Esophagus (tissue), 2 donors: ENCODE results near the gene FAM222A. TPM values are rescaled to one million over a fixed set of nuclear protein-coding genes. Genes with fewer than 3 reads are reported as not detected.

Experiments used
- H3K27ac ChIP-seq, 2 donors: one replicate each; pipeline ENCODE4 v1.5.1; 2013; ENCODE audit warnings: low read depth in 2 of 2, mild to moderate bottlenecking in 2 of 2, inconsistent platforms in 1 of 2, low read length in 1 of 2, moderate library complexity in 1 of 2
- H3K27me3 ChIP-seq, 2 donors: one replicate each; pipeline ENCODE4 v1.6.1; 2013; ENCODE audit warnings: low read length in 2 of 2, control low read depth in 1 of 2, mild to moderate bottlenecking in 1 of 2; ENCODE audit not compliant: insufficient read depth in 2 of 2, control insufficient read depth in 1 of 2
- H3K36me3 ChIP-seq, 2 donors: one replicate each; pipeline ENCODE4 v1.6.1; 2013; ENCODE audit warnings: low read length in 1 of 2; ENCODE audit not compliant: control insufficient read depth in 2 of 2, insufficient read depth in 2 of 2
- H3K4me1 ChIP-seq, 2 donors: one replicate each; pipeline ENCODE4 v1.6.1; 2013; ENCODE audit warnings: low read length in 1 of 2; ENCODE audit not compliant: control insufficient read depth in 2 of 2, insufficient read depth in 2 of 2
- H3K4me3 ChIP-seq, 2 donors: one replicate each; pipeline ENCODE4 v1.5.1; 2013; ENCODE audit warnings: low read length in 2 of 2, mild to moderate bottlenecking in 2 of 2, low read depth in 1 of 2, moderate library complexity in 1 of 2
- H3K9me3 ChIP-seq, 2 donors: one replicate each; pipeline ENCODE4 v1.6.1; 2013; ENCODE audit warnings: mild to moderate bottlenecking in 2 of 2, low read depth in 1 of 2, low read length in 1 of 2, moderate library complexity in 1 of 2; ENCODE audit not compliant: control insufficient read depth in 2 of 2, insufficient read depth in 1 of 2
- WGBS, 2 donors: extraction: QIAGEN DNeasy Blood & Tissue Kit; methylation state at CpG; one replicate each; pipeline ENCODE4 v1.1.7; 2013; 5-methylcytosine and 5-hydroxymethylcytosine counted together
- polyA plus RNA-seq, 2 donors: library from polyadenylated mRNA; stranded (reverse); fragments of 200-250 nt; gene quantifications; one replicate each; pipeline ENCODE4 v1.2.3, GENCODE V29; 2013
- donor health status: healthy with polysubstance abuse.
- donor health status: Bipolar disorder and iron deficiency.

The FAM222A gene
- polyA plus RNA-seq, 2 donors: 3.2 to 3.9 TPM

- WGBS, 2 donors: 94 to 95% methylated on average over 38 of the region's 38 CpGs
- Histone ChIP-seq H3K27me3 (no peaks in the 10 kb centered on the region), H3K9me3 (no peaks in the 10 kb centered on the region), H3K27ac (no peak overlapping the region), H3K4me3 (no peak overlapping the region), H3K36me3 (no peaks in the 10 kb centered on the region), H3K4me1 (peaks cover 0 to 2% of the 10 kb centered on the region in 2 donors)
Observed at GRCh38 chr12:109768901-109769670, 55.5 kb downstream of the FAM222A start.

- WGBS, 2 donors: 77 to 78% methylated on average over 16 of the region's 16 CpGs
- Histone ChIP-seq H3K4me3 (no peak overlapping the region), H3K27ac (no peak overlapping the region), H3K27me3 (no peaks in the 10 kb centered on the region), H3K36me3 (no peaks in the 10 kb centered on the region), H3K4me1 (peaks cover 0 to 2% of the 10 kb centered on the region in 2 donors), H3K9me3 (no peaks in the 10 kb centered on the region)
Observed at GRCh38 chr12:109770104-109770860, 56.7 kb downstream of the FAM222A start.

- H3K27me3 ChIP-seq: no peaks in the 10 kb centered on the region
- no peaks in the 10 kb centered on the region for H3K9me3 ChIP-seq
- H3K4me3 ChIP-seq: no peak overlapping the region
- H3K36me3 ChIP-seq: no peaks in the 10 kb centered on the region
- H3K27ac ChIP-seq: no peak overlapping the region
- peaks cover 0 to 2% of the 10 kb centered on the region in 2 donors for H3K4me1 ChIP-seq
- WGBS, 2 donors: 84 to 86% methylated on average over 17 of the region's 17 CpGs
Observed at GRCh38 chr12:109770861-109771670, 57.4 kb downstream of the FAM222A start.

GRCh38 chr12:109771746-109772621, 58.4 kb downstream of the FAM222A start:
- H3K9me3 ChIP-seq: no peaks in the 10 kb centered on the region

GRCh38 chr12:109772622-109773321, 59.1 kb downstream of the FAM222A start:
- Histone ChIP-seq H3K27ac (no peak overlapping the region), H3K36me3 (no peaks in the 10 kb centered on the region), H3K4me3 (no peak overlapping the region), H3K4me1 (peaks cover 0 to 2% of the 10 kb centered on the region in 2 donors), H3K9me3 (no peaks in the 10 kb centered on the region), H3K27me3 (no peaks in the 10 kb centered on the region)
- 49 to 54% methylated on average over 12 of the region's 12 CpGs for WGBS, 2 donors

More at GRCh38 chr12:109771746-109772621, 58.4 kb downstream of the FAM222A start:
- Histone ChIP-seq H3K36me3 (no peaks in the 10 kb centered on the region), H3K27me3 (no peaks in the 10 kb centered on the region), H3K4me3 (no peak overlapping the region), H3K4me1 (peaks cover 0 to 2% of the 10 kb centered on the region in 2 donors), H3K27ac (no peak overlapping the region)
- WGBS, 2 donors: 87% methylated on average over 17 of the region's 17 CpGs

- Histone ChIP-seq H3K9me3 (no peaks in the 10 kb centered on the region), H3K4me3 (peak overlapping the region in 1 of 2 donors; percentile 8), H3K27ac (no peak overlapping the region), H3K4me1 (peaks cover 0 to 2% of the 10 kb centered on the region in 2 donors), H3K36me3 (no peaks in the 10 kb centered on the region), H3K27me3 (no peaks in the 10 kb centered on the region)
- WGBS, 2 donors: 21 to 25% methylated on average over 21 of the region's 21 CpGs
Observed at GRCh38 chr12:109773384-109774011, 59.9 kb downstream of the FAM222A start.

- peaks cover 0 to 2% of the 10 kb centered on the region in 2 donors for H3K4me1 ChIP-seq
- no peak overlapping the region for H3K27ac ChIP-seq
- peaks cover 3% of the 10 kb centered on the region in 2 donors for H3K9me3 ChIP-seq
- no peaks in the 10 kb centered on the region for H3K27me3 ChIP-seq
- WGBS, 2 donors: 18% methylated on average over 10 of the region's 10 CpGs
- H3K4me3 ChIP-seq: no peak overlapping the region
- H3K36me3 ChIP-seq: no peaks in the 10 kb centered on the region
Observed at GRCh38 chr12:109775172-109775881, 61.7 kb downstream of the FAM222A start.

- 77 to 79% methylated on average over 9 of the region's 9 CpGs for WGBS, 2 donors
- peaks cover 0 to 2% of the 10 kb centered on the region in 2 donors for H3K4me1 ChIP-seq
- H3K4me3 ChIP-seq: no peak overlapping the region
- H3K27ac ChIP-seq: no peak overlapping the region
- no peaks in the 10 kb centered on the region for H3K27me3 ChIP-seq
- H3K36me3 ChIP-seq: no peaks in the 10 kb centered on the region
- peaks cover 3% of the 10 kb centered on the region in 2 donors for H3K9me3 ChIP-seq
Observed at GRCh38 chr12:109776624-109777023, 63.0 kb downstream of the FAM222A start.
